Gastrocnemius medialis (tissue), 4 donors: Measurements from ENCODE around the gene C9orf40.

Experiments
- CTCF ChIP-seq, 5 experiments: fragments of 450-650 bp in 3 of 5; fragments of 200-600 bp in 2 of 5; sonication (generic) in 2 of 5; IDR thresholded peaks in 4 of 5; conservative IDR thresholded peaks in 1 of 5; 1 replicate in 4 of 5; 2 replicates in 1 of 5; pipeline ENCODE4 v1.5.1; 2016 to 2019; ENCODE audit warnings: antibody characterized with exemption in 5 of 5, mild to moderate bottlenecking in 3 of 5, moderate library complexity in 3 of 5
- POLR2A ChIP-seq, 2 donors: fragments of 450-650 bp; IDR thresholded peaks; one replicate each; pipeline ENCODE4 v1.6.1; 2017; ENCODE audit warnings: antibody characterized with exemption in 2 of 2, mild to moderate bottlenecking in 2 of 2, moderate library complexity in 2 of 2

- TF ChIP-seq CTCF (IDR thresholded peaks at IDR 0.05 in 4 of 5, conservative IDR thresholded peaks at IDR 0.05 in 1 of 5): no peak
- TF ChIP-seq POLR2A (IDR thresholded peaks at IDR 0.05): no peak
Observed at GRCh38 chr9:74983709-74984108, 31.0 kb upstream of the C9orf40 start.
